IPS-15b (cell line): ENCODE data around the gene DISP3.

ENCODE experiments used
- H3K27me3 ChIP-seq: one replicate; pipeline ENCODE4 v1.6.1; 2013; ENCODE audit warnings: low read length; ENCODE audit not compliant: control insufficient read depth, insufficient read depth
- H3K36me3 ChIP-seq: one replicate; pipeline ENCODE4 v1.6.1; 2013; ENCODE audit warnings: low read length; ENCODE audit not compliant: control insufficient read depth, insufficient read depth
- H3K4me1 ChIP-seq: one replicate; pipeline ENCODE4 v1.6.1; 2013; ENCODE audit warnings: mild to moderate bottlenecking, low read length; ENCODE audit not compliant: control insufficient read depth, insufficient read depth
- H3K4me3 ChIP-seq: one replicate; pipeline ENCODE4 v1.5.1; 2013; ENCODE audit warnings: low read depth, low read length
- H3K9ac ChIP-seq: one replicate; pipeline ENCODE4 v1.6.1; 2013; ENCODE audit warnings: low read depth, mild to moderate bottlenecking, low read length
- H3K9me3 ChIP-seq: one replicate; pipeline ENCODE4 v1.6.1; 2013; ENCODE audit warnings: mild to moderate bottlenecking, low read length; ENCODE audit not compliant: control insufficient read depth, insufficient read depth

Gene DISP3

GRCh38 chr1:11493972-11494655 is 15.2 kb downstream of the DISP3 start:
- H3K9me3 ChIP-seq, result no peaks in the 10 kb centered on the region
- H3K4me3 ChIP-seq, result no peak overlapping the region
- H3K27me3 ChIP-seq, result no peaks in the 10 kb centered on the region
- H3K36me3 ChIP-seq, result no peaks in the 10 kb centered on the region
- H3K9ac ChIP-seq, result no peak overlapping the region
- peaks cover 4% of the 10 kb centered on the region for H3K4me1 ChIP-seq

- no peaks in the 10 kb centered on the region for H3K36me3 ChIP-seq
- no peaks in the 10 kb centered on the region for H3K9me3 ChIP-seq
- H3K4me3 ChIP-seq, result no peak overlapping the region
- H3K4me1 ChIP-seq, result peaks cover 6% of the 10 kb centered on the region
- no peak overlapping the region for H3K9ac ChIP-seq
- H3K27me3 ChIP-seq, result no peaks in the 10 kb centered on the region
Observed at GRCh38 chr1:11494771-11495170, 15.8 kb downstream of the DISP3 start.

- peaks cover 6% of the 10 kb centered on the region for H3K4me1 ChIP-seq
- H3K27me3 ChIP-seq, result no peaks in the 10 kb centered on the region
- H3K9me3 ChIP-seq, result no peaks in the 10 kb centered on the region
Observed at GRCh38 chr1:11495579-11495978, 16.6 kb downstream of the DISP3 start.

DNA sequence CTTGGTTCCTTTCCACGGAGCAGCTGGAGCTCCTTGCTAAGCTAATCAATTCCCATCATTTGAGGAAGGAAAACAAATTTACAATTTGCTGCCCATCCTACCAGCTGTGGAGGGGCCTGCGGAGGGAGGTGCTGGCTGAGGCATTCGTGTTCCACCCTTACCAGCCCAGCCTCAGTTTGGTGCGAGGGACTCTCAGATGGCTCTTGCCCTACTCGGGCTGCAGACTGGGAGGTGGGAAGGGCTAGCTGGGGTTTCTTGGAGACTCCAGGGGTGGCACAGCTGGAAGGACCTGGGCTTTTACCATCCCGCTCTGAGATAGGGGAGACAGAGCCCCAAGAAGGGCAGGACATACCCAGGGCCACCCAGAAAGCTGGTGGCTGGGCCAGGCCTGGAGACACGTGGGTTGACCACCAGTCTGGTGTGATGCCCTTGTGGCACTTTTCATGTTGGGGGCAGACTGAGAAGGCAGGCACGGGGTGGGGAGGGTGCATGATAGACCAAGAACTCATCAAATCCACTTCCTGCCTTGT is 17.7 kb downstream of the DISP3 start:
- Histone ChIP-seq H3K27me3 (no peaks in the 10 kb centered on the region), H3K9ac (no peak overlapping the region), H3K4me1 (peaks cover 6% of the 10 kb centered on the region), H3K36me3 (no peaks in the 10 kb centered on the region), H3K4me3 (no peak overlapping the region), H3K9me3 (no peaks in the 10 kb centered on the region)

More at GRCh38 chr1:11495579-11495978, 16.6 kb downstream of the DISP3 start:
- Histone ChIP-seq H3K4me3 (no peak overlapping the region), H3K9ac (no peak overlapping the region), H3K36me3 (no peaks in the 10 kb centered on the region)

DNA sequence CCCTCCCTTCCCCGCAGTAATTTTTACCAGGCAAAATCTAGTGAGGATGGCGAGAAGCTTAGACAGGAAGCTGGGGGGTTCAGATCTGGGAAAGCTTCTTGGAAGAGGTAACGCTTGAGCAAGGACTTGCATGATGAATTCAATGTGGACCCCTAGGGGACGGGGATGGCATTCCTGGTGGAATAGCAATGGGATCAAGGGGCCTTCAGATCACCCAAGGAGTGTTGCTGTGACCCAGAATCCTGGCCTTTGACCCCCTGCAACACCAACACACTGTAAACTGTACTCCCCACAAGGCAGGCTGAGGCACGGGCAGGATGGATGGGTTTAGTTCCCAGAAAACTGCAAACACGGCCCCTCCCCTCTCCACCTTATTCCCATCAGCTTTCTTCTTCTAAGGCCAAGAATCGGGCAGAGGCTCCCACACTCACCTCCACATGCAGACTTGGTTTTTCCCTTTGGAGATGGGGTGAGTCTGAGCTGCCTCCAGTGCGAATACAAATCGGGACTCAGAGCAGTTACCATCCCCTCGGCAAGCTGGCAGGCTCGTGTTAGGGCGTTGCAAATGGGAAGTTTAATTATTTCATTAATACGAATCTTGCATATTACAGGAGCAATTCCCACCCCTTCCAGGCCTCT is 20.1 kb downstream of the DISP3 start:
- Histone ChIP-seq H3K9me3 (no peaks in the 10 kb centered on the region), H3K36me3 (no peaks in the 10 kb centered on the region), H3K4me3 (no peak overlapping the region), H3K27me3 (no peaks in the 10 kb centered on the region), H3K4me1 (peaks cover 6% of the 10 kb centered on the region), H3K9ac (no peak overlapping the region)

- no peaks in the 10 kb centered on the region for H3K27me3 ChIP-seq
- H3K4me3 ChIP-seq, result peak overlapping the region; percentile 6
- no peaks in the 10 kb centered on the region for H3K36me3 ChIP-seq
- H3K4me1 ChIP-seq, result peaks cover 6% of the 10 kb centered on the region
- H3K9me3 ChIP-seq, result no peaks in the 10 kb centered on the region
- H3K9ac ChIP-seq, result no peak overlapping the region
Observed at GRCh38 chr1:11499601-11500331, 20.8 kb downstream of the DISP3 start.

DNA sequence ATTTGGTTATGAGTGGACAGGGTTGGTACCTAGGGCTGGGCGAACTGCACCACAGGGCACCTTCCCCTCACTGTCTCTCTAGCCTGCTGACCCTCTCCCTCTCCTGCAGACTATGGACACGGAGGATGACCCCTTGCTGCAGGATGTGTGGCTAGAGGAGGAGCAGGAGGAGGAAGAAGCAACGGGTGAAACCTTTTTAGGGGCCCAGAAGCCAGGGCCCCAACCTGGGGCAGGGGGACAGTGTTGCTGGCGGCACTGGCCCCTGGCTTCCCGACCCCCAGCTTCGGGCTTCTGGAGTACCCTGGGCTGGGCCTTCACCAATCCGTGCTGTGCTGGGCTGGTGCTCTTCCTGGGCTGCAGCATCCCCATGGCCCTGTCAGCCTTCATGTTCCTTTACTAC is 21.9 kb downstream of the DISP3 start:
- Histone ChIP-seq H3K27me3 (no peaks in the 10 kb centered on the region), H3K9ac (no peak overlapping the region), H3K4me3 (no peak overlapping the region), H3K36me3 (no peaks in the 10 kb centered on the region), H3K9me3 (peaks cover 8% of the 10 kb centered on the region), H3K4me1 (peaks cover 6% of the 10 kb centered on the region)

DNA sequence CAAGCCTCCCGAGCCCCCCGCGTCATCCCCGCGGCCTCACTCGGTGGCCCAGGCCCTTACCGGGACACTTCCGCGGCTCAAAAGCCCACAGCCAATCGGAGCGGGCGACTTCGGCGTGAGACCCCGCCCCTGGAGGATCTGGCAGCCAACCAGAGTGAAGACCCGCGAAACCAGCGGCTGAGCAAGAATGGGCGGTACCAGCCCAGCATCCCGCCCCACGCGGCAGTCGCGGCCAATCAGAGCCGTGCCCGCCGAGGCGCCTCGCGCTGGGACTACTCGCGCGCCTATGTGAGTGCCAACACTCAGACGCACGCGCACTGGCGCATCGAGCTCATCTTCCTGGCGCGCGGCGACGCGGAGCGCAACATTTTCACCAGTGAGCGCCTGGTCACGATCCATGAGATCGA is 22.5 kb downstream of the DISP3 start:
- no peaks in the 10 kb centered on the region for H3K36me3 ChIP-seq
- peaks cover 8% of the 10 kb centered on the region for H3K9me3 ChIP-seq
- H3K27me3 ChIP-seq, result no peaks in the 10 kb centered on the region
- H3K9ac ChIP-seq, result no peak overlapping the region
- H3K4me1 ChIP-seq, result peaks cover 6% of the 10 kb centered on the region
- no peak overlapping the region for H3K4me3 ChIP-seq

DNA sequence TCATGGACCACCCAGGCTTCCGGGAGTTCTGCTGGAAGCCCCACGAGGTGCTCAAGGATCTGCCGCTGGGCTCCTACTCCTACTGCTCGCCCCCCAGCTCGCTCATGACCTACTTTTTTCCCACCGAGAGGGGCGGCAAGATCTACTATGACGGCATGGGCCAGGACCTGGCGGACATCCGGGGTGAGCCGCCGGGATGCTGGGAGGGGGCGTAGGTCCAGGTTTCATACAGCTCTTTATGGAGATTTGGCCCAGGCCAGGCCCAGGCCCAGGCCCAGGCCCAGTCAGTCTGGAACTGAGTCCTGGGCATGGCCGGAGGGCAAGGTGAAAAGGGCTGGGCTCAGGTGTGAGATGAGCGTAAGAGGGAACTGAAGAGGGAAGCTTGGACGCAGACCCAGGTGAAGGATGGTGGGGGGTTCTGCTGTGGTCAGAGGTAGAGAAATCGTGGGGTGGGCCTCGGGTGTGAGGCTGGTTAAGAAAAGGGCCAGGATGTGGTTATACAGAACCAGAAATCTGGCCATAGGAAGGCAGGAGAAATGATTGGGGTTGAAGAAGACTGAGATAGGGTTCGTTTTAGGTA is 23.0 kb downstream of the DISP3 start:
- Histone ChIP-seq H3K36me3 (peaks cover 2% of the 10 kb centered on the region), H3K4me3 (no peak overlapping the region), H3K9me3 (peaks cover 8% of the 10 kb centered on the region), H3K4me1 (peaks cover 6% of the 10 kb centered on the region), H3K27me3 (no peaks in the 10 kb centered on the region), H3K9ac (no peak overlapping the region)

- H3K9ac ChIP-seq, result no peak overlapping the region
- H3K4me1 ChIP-seq, result peaks cover 6% of the 10 kb centered on the region
- H3K27me3 ChIP-seq, result no peaks in the 10 kb centered on the region
- peaks cover 8% of the 10 kb centered on the region for H3K9me3 ChIP-seq
- H3K36me3 ChIP-seq, result peaks cover 2% of the 10 kb centered on the region
- no peak overlapping the region for H3K4me3 ChIP-seq
Observed at GRCh38 chr1:11502516-11502915, 23.6 kb downstream of the DISP3 start.

- H3K27me3 ChIP-seq, result no peaks in the 10 kb centered on the region
- peaks cover 2% of the 10 kb centered on the region for H3K36me3 ChIP-seq
- peaks cover 2% of the 10 kb centered on the region for H3K4me1 ChIP-seq
- H3K9me3 ChIP-seq, result peaks cover 8% of the 10 kb centered on the region
- H3K4me3 ChIP-seq, result no peak overlapping the region
- H3K9ac ChIP-seq, result no peak overlapping the region
Observed at GRCh38 chr1:11504599-11504998, 25.6 kb downstream of the DISP3 start.
